ENCODE data around the gene ZNF521.

DNA sequence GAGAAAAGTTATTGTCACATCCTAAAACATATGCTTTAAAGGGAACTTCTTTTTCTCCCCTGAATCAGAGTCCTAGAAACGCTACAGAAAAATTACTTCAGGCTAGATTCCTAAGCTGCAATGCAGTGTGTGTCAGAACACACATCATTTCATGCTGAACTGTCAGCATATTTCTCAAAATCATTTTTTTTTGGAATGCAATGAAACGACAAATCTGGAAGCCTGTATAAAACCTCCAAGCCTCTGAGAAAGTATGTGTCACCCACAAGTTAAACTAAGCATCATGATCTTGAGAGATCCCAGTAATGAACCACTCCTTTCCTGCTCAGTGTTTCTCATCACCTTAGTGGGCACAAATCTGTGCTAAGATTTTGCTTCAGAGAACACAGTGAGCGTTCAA lies 276.2 kb downstream of the ZNF521 start:
- TF ChIP-seq, protein P1, sequence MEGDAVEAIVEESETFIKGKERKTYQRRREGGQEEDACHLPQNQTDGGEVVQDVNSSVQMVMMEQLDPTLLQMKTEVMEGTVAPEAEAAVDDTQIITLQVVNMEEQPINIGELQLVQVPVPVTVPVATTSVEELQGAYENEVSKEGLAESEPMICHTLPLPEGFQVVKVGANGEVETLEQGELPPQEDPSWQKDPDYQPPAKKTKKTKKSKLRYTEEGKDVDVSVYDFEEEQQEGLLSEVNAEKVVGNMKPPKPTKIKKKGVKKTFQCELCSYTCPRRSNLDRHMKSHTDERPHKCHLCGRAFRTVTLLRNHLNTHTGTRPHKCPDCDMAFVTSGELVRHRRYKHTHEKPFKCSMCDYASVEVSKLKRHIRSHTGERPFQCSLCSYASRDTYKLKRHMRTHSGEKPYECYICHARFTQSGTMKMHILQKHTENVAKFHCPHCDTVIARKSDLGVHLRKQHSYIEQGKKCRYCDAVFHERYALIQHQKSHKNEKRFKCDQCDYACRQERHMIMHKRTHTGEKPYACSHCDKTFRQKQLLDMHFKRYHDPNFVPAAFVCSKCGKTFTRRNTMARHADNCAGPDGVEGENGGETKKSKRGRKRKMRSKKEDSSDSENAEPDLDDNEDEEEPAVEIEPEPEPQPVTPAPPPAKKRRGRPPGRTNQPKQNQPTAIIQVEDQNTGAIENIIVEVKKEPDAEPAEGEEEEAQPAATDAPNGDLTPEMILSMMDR (IDR thresholded peaks at IDR 0.05): no peak
- no peak for TF ChIP-seq ZFX (IDR thresholded peaks at IDR 0.05; ENCODE audit: borderline replicate concordance)

Data from 22Rv1 (cell line).